Neural cell (in vitro differentiated cells): ENCODE data around the gene TIGD1. TPM values are rescaled to one million over a fixed set of nuclear protein-coding genes. Genes with fewer than 3 reads are reported as not detected.

Experiments used
- H2AFZ ChIP-seq: fragments of 200-600, 300-800 bp; sonication (generic), shearing (Covaris generic); 2 replicates; pipeline ENCODE4 v1.6.0; 2014; ENCODE audit warnings: low read depth, mild to moderate bottlenecking, antibody characterized with exemption, low read length, moderate library complexity
- H3F3A ChIP-seq: fragments of 200-600 bp; shearing (Covaris generic); 2 replicates; pipeline ENCODE4 v1.6.1; 2016; ENCODE audit warnings: mild to moderate bottlenecking, moderate library complexity, mixed read lengths, antibody characterized with exemption, low read length; ENCODE audit not compliant: insufficient read depth, poor library complexity, severe bottlenecking
- H3K27ac ChIP-seq: fragments of 200-600, 300-800 bp; sonication (generic), shearing (Covaris generic); 2 replicates; pipeline ENCODE4 v1.5.1; 2014; ENCODE audit warnings: mild to moderate bottlenecking, low read length, moderate library complexity
- H3K27me3 ChIP-seq: fragments of 300-800, 200-600 bp; sonication (generic), shearing (Covaris generic); 2 replicates; pipeline ENCODE4 v1.6.0; 2014; ENCODE audit warnings: mild to moderate bottlenecking, low read depth, low read length, moderate library complexity; ENCODE audit not compliant: insufficient read depth
- H3K36me3 ChIP-seq: fragments of 300-800, 200-600 bp; sonication (generic), shearing (Covaris generic); 2 replicates; pipeline ENCODE4 v1.5.1; 2014; ENCODE audit warnings: mild to moderate bottlenecking, antibody characterized with exemption, low read length, moderate library complexity; ENCODE audit not compliant: insufficient read depth
- H3K4me2 ChIP-seq: fragments of 300-800, 200-600 bp; sonication (generic), shearing (Covaris generic); 2 replicates; pipeline ENCODE4 v1.6.0; 2014; ENCODE audit warnings: mild to moderate bottlenecking, low read length
- H3K4me3 ChIP-seq: fragments of 300-800, 200-600 bp; sonication (generic), shearing (Covaris generic); 2 replicates; pipeline ENCODE4 v1.5.1; 2014; ENCODE audit warnings: mild to moderate bottlenecking, low read length, moderate library complexity
- H3K79me2 ChIP-seq: fragments of 200-600 bp; shearing (Covaris generic); replicated peaks from 2 replicates; pipeline ENCODE4 v1.6.0; 2014; ENCODE audit warnings: mild to moderate bottlenecking, low read length, moderate library complexity; ENCODE audit not compliant: insufficient read depth
- H3K9ac ChIP-seq: fragments of 300-800, 200-600 bp; sonication (generic), shearing (Covaris generic); 2 replicates; pipeline ENCODE4 v1.6.1; 2016; ENCODE audit warnings: mild to moderate bottlenecking, low read length, mixed read lengths
- H3K9me2 ChIP-seq: fragments of 200-600 bp; shearing (Covaris generic); 2 replicates; pipeline ENCODE4 v1.6.1; 2016; ENCODE audit warnings: mild to moderate bottlenecking, low read length, mixed read lengths; ENCODE audit not compliant: insufficient read depth
- H3K9me3 ChIP-seq: fragments of 200-600, 300-800 bp; sonication (generic), shearing (Covaris generic); 2 replicates; pipeline ENCODE4 v1.6.1; 2016; ENCODE audit warnings: mild to moderate bottlenecking, mixed run types, low read length, moderate library complexity, mixed read lengths
- H4K20me1 ChIP-seq: fragments of 200-600 bp; shearing (Covaris generic); 2 replicates; pipeline ENCODE4 v1.6.1; 2016; ENCODE audit warnings: mild to moderate bottlenecking, mixed run types; ENCODE audit not compliant: insufficient read depth
- EP300 ChIP-seq: fragments of 450-650 bp; conservative IDR thresholded peaks from 2 replicates; pipeline ENCODE4 v1.6.1; 2014; ENCODE audit warnings: antibody characterized with exemption, mild to moderate bottlenecking, moderate library complexity; ENCODE audit not compliant: poor library complexity, severe bottlenecking
- EZH2 ChIP-seq: fragments of 200-600, 300-800 bp; shearing (Covaris generic), sonication (generic); IDR thresholded peaks from 2 replicates; pipeline ENCODE4 v1.6.1; 2014; ENCODE audit warnings: antibody characterized with exemption, low read length, borderline replicate concordance, mild to moderate bottlenecking; ENCODE audit not compliant: insufficient read depth, poor library complexity, severe bottlenecking
- MXI1 ChIP-seq: fragments of 450-650 bp; conservative IDR thresholded peaks from 2 replicates; pipeline ENCODE4 v1.6.1; 2014; ENCODE audit warnings: antibody characterized with exemption, mild to moderate bottlenecking; ENCODE audit not compliant: poor library complexity, severe bottlenecking
- POLR2AphosphoS5 ChIP-seq: IDR thresholded peaks from 2 replicates; pipeline ENCODE4 v1.6.1; 2012
- RAD21 ChIP-seq: fragments of 450-650 bp; conservative IDR thresholded peaks from 2 replicates; pipeline ENCODE4 v1.6.1; 2014; ENCODE audit warnings: antibody characterized with exemption, mild to moderate bottlenecking, moderate library complexity
- SMC3 ChIP-seq: fragments of 450-650 bp; conservative IDR thresholded peaks from 2 replicates; pipeline ENCODE4 v1.6.1; 2014; ENCODE audit warnings: antibody characterized with exemption, mild to moderate bottlenecking, moderate library complexity; ENCODE audit not compliant: poor library complexity
- TAF1 ChIP-seq: IDR thresholded peaks from 2 replicates; pipeline ENCODE4 v1.6.1; 2012; ENCODE audit warnings: low read depth
- polyA plus RNA-seq: library from polyadenylated mRNA; depleted of rRNA; stranded (reverse); fragments of >200 nt; gene quantifications from 2 replicates; pipeline ENCODE4 v1.2.3, GENCODE V29; 2014
- TF ChIP-seq, protein P1 (sequence below): IDR thresholded peaks from 2 replicates; pipeline ENCODE4 v1.6.1; 2012; ENCODE audit warnings: borderline replicate concordance
- TF ChIP-seq, protein P2 (sequence below): fragments of 450-650 bp; IDR thresholded peaks from 2 replicates; pipeline ENCODE4 v1.5.1; 2014; ENCODE audit warnings: antibody characterized with exemption, mild to moderate bottlenecking, moderate library complexity; ENCODE audit not compliant: poor library complexity, severe bottlenecking

The TIGD1 gene
- polyA plus RNA-seq, 1 donor from 2014 or later, result 29.3 TPM

GRCh38 chr2:232567721-232568120 lies 17.4 kb upstream of the TIGD1 start:
- no peak overlapping the region for H3K9ac ChIP-seq
- H3K27me3 ChIP-seq, result no peaks in the 10 kb centered on the region
- H3K9me3 ChIP-seq, result no peaks in the 10 kb centered on the region
- H4K20me1 ChIP-seq, result no peaks in the 10 kb centered on the region
- no peak overlapping the region for H2AFZ ChIP-seq
- TF ChIP-seq POLR2AphosphoS5, result no peak
- no peak for TF ChIP-seq MXI1
- TF ChIP-seq, protein P1, sequence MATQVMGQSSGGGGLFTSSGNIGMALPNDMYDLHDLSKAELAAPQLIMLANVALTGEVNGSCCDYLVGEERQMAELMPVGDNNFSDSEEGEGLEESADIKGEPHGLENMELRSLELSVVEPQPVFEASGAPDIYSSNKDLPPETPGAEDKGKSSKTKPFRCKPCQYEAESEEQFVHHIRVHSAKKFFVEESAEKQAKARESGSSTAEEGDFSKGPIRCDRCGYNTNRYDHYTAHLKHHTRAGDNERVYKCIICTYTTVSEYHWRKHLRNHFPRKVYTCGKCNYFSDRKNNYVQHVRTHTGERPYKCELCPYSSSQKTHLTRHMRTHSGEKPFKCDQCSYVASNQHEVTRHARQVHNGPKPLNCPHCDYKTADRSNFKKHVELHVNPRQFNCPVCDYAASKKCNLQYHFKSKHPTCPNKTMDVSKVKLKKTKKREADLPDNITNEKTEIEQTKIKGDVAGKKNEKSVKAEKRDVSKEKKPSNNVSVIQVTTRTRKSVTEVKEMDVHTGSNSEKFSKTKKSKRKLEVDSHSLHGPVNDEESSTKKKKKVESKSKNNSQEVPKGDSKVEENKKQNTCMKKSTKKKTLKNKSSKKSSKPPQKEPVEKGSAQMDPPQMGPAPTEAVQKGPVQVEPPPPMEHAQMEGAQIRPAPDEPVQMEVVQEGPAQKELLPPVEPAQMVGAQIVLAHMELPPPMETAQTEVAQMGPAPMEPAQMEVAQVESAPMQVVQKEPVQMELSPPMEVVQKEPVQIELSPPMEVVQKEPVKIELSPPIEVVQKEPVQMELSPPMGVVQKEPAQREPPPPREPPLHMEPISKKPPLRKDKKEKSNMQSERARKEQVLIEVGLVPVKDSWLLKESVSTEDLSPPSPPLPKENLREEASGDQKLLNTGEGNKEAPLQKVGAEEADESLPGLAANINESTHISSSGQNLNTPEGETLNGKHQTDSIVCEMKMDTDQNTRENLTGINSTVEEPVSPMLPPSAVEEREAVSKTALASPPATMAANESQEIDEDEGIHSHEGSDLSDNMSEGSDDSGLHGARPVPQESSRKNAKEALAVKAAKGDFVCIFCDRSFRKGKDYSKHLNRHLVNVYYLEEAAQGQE, result no peak
- no peak for TF ChIP-seq EZH2
- TF ChIP-seq SMC3, result no peak
- TF ChIP-seq TAF1, result no peak
- TF ChIP-seq EP300, result no peak
- TF ChIP-seq, protein P2, sequence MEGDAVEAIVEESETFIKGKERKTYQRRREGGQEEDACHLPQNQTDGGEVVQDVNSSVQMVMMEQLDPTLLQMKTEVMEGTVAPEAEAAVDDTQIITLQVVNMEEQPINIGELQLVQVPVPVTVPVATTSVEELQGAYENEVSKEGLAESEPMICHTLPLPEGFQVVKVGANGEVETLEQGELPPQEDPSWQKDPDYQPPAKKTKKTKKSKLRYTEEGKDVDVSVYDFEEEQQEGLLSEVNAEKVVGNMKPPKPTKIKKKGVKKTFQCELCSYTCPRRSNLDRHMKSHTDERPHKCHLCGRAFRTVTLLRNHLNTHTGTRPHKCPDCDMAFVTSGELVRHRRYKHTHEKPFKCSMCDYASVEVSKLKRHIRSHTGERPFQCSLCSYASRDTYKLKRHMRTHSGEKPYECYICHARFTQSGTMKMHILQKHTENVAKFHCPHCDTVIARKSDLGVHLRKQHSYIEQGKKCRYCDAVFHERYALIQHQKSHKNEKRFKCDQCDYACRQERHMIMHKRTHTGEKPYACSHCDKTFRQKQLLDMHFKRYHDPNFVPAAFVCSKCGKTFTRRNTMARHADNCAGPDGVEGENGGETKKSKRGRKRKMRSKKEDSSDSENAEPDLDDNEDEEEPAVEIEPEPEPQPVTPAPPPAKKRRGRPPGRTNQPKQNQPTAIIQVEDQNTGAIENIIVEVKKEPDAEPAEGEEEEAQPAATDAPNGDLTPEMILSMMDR, result no peak
- no peak for TF ChIP-seq RAD21
- H3K4me2 ChIP-seq, result no peak overlapping the region
- H3K79me2 ChIP-seq, result no peaks in the 10 kb centered on the region
- H3K27ac ChIP-seq, result no peak overlapping the region
- H3K9me2 ChIP-seq, result no peaks in the 10 kb centered on the region
- H3K36me3 ChIP-seq, result no peaks in the 10 kb centered on the region
- no peaks in the 10 kb centered on the region for H3F3A ChIP-seq
- no peak overlapping the region for H3K4me3 ChIP-seq

DNA sequence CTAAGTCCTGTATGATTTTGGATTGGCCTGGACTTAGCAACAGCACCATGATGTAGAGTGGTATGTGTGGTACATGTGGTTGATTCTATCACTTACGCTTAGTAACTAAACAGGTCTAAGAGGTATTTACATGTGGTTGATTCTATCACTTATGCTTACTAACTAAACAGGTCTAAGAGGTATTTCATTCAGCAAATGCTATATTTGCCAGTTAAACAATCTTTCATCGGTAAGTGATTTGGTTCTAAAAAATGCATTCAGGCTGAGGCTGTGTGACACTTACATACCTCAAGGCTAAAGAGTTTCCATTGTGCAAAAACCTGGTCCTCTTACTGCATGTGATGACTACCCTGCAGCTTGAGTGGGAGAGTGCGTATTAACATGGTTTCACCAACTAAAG lies 13.2 kb upstream of the TIGD1 start:
- Histone ChIP-seq H3K27ac (no peak overlapping the region), H3K79me2 (no peaks in the 10 kb centered on the region), H3K9me3 (no peaks in the 10 kb centered on the region), H3K9ac (no peak overlapping the region), H3K9me2 (no peaks in the 10 kb centered on the region), H3K27me3 (no peaks in the 10 kb centered on the region), H3K4me2 (no peak overlapping the region), H3K4me3 (no peak overlapping the region), H2AFZ (no peak overlapping the region), H3F3A (no peaks in the 10 kb centered on the region), H4K20me1 (no peaks in the 10 kb centered on the region), H3K36me3 (no peaks in the 10 kb centered on the region)
- TF ChIP-seq RAD21 (no peak), SMC3 (no peak)
